OCI-LY7 (cell line): ENCODE data around the gene GNAQ.

Experiments used
- CTCF ChIP-seq: fragments of 200-600 bp; sonication (generic); conservative IDR thresholded peaks from 2 replicates; pipeline ENCODE4 v1.5.1; 2014; ENCODE audit warnings: mild to moderate bottlenecking, antibody characterized with exemption, low read length, moderate library complexity, mixed read lengths
- EZH2phosphoT487 ChIP-seq: fragments of 200-600 bp; sonication (generic); IDR thresholded peaks from 2 replicates; pipeline ENCODE4 v1.6.1; 2018; ENCODE audit warnings: low read depth, borderline replicate concordance, mild to moderate bottlenecking, mixed run types, antibody characterized with exemption, low read length, moderate library complexity, mixed read lengths

- peak; percentile 79 for TF ChIP-seq CTCF
- no peak for TF ChIP-seq EZH2phosphoT487
These were observed 54.4 kb downstream of the GNAQ start for GRCh38 chr9:77977210-77977611.
